ENCODE results near the gene DIS3L2. TPM values are rescaled to one million over a fixed set of nuclear protein-coding genes. Genes with fewer than 3 reads are reported as not detected.
"Not testable (repeated sequence)": the region's sequence is repeated elsewhere in the genome, so short reads cannot be mapped to it uniquely, and the experiment has no call there.

The DIS3L2 gene
- total RNA-seq, 2 donors from 2014 or later, result 21.6 to 30.2 TPM

DNA sequence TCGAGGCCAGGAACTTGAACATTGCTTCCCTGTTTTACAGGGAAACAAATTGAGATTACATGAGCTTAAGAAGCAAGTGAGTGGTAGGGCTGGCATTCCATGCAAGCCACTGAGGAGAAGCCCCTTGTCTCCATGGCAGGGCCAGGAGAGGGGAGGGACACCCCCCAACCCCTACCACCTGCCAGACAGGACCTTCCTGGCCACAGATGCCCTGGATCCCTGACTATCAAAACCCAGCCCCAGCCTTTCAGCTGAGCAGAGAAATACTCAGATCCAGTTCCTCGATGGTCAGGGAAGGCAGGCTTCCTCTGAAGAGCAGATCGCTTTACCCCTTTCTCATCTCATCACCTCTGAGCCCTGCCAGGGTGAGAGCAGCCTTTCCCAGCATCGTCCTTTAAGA is 363.3 kb downstream of the DIS3L2 start:
- Mint-ChIP-seq H3K4me1 (peaks cover 6% of the 10 kb centered on the region), H3K9me3 (no peaks in the 10 kb centered on the region), H3K27me3 (no peaks in the 10 kb centered on the region), H3K4me3 (no peak overlapping the region), H3K27ac (peak overlapping the region; percentile 21), H3K36me3 (ENCODE audit: low read depth) (no peaks in the 10 kb centered on the region)
- ATAC-seq (replicated peaks), result no peak

DNA sequence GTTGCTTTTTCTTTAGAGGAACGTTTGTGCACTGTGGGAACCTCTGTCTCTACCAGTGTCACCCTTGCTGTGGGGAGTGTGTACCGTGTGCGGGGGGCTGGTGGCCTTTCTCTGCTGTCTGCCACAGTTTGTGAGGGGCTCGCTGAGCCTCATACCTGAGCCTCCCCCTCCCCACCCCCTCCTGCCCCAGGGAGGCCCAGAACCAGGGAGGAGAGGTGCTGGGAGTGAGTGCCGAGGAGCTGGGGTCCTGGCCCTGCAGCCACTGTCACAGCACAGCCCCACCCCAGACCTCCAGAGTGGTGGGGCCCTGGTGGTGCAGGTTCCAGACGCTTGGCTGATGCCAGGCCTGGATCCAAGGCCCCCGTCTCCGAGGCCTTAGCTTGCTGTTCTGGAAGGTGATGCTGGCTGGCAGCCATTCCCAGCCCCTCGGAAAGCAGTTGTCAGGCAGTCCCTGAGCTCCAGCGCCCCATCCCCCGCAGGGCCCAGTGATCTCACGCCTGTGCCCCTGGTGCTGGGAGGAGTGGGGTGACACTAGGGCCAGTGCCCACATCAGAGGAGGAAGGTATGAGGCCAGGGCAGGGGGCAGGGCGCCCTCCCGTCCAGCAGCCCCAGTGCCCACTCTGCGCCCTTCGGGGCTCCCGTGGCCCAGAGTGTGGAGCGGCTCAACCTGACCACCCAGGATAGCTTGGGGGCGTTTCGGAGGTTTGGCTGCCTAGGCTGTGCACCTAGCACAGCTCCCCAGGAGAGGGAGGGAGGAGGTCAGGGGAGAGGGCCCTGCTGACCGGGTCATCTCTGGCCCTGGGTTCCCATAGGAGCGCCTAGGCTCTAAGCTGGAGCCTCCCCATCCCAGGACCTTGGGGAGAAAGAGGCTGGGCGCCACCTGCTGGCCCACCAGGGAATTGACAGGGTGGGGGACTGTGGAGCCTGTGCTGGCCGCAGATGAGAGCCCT is 364.1 kb downstream of the DIS3L2 start:
- Mint-ChIP-seq H3K4me3 (no peak overlapping the region), H3K4me1 (peaks cover 6% of the 10 kb centered on the region)

DNA sequence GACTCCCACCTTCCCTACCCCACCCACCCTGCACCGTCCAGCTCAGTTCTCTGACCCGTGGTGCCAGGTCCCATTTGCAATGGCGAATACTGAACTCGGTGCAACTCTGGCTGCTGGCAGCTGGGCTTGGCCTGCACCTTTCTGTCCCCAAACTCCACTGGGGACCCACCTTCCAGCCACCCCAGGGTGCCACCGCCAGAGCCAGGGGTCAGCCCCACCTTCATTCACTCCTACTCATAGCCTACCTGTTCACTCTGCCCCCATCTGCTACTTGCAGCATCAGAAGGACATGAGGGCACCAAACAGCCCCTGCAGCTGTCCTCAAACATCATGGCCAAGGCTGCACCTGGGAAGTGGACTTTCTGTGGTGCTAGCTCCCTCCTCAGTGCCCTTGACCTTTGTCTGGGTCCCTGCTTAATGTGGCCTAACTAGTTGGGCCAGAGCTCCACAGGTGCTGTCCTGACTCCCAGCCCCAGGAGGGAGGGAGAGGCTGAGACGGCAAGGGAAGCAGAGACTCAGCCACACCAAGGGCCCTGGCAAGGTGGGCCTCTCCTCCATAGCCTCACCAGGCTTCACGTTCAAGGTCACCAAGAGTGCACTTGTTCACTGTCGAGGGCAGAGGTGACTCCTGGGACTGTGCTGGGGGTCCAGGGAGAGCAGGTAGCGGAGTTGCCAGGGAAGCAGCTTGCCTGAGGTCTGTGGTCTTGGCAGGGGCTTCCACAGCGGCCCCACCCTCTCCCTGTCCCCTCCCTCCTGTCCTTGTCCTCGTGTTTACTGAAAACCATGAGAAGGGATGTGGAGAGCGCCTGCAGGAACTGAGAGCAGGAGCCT is 365.0 kb downstream of the DIS3L2 start:
- ATAC-seq (replicated peaks), result peak; percentile 6
- H3K27ac Mint-ChIP-seq; H3K9me3 Mint-ChIP-seq; H3K27me3 Mint-ChIP-seq; H3K4me3 Mint-ChIP-seq; H3K4me1 Mint-ChIP-seq; H3K36me3 Mint-ChIP-seq (ENCODE audit: low read depth): not testable (repeated sequence)

More for the DNA sequence above, 364.1 kb downstream of the DIS3L2 start:
- H3K27me3 Mint-ChIP-seq, result no peaks in the 10 kb centered on the region
- no peaks in the 10 kb centered on the region for H3K9me3 Mint-ChIP-seq
- no peaks in the 10 kb centered on the region for H3K36me3 Mint-ChIP-seq (ENCODE audit: low read depth)
- no peak overlapping the region for H3K27ac Mint-ChIP-seq
- ATAC-seq (replicated peaks), result peak; percentile 42

DNA sequence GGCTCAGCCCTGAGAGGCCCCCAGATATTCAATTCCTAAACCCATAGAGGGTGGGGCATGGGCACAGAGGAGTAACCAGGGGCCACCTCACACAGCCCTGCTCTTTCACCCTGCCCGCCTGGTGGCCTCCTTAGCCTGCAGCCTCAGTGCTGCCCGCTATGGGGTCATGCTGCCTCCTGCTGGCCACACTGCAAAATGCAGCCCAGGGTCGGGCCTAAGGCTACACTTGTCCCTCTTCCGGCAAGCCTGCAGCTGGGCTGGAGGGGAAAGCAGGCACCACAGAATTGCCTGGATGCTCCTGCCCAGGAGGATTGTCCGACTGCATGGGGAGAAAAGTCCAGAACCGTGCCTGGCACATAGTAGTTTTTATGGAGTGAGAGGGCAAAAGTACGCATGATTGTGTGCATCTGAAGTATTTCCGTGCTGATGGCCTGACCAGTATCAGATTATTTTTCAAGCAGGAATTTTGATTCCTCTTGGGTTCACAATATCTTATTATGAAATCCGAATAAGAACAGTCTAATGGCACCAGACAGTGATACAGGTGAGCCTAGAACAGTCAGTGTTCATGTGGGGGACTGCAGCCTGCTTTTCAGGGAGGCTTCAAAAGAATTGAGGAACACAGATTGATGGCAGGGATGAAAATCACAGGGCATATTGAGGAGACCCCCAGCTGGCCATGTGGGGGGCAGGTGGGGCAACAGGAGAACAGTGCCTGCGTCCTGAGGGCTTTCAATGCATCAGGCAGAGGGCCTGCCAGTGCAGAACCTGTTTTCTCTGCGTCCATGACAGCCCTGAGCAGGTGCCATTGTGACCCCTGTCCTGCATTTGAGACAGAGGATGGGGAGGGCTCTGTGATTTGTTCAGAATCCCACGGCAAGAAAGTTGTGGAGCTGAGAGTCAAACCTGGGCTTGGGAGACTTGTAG is 365.9 kb downstream of the DIS3L2 start:
- Mint-ChIP-seq H3K9me3 (no peaks in the 10 kb centered on the region), H3K27me3 (no peaks in the 10 kb centered on the region), H3K4me3 (no peak overlapping the region), H3K27ac (no peak overlapping the region), H3K36me3 (ENCODE audit: low read depth) (no peaks in the 10 kb centered on the region), H3K4me1 (peaks cover 4% of the 10 kb centered on the region)
- peak; percentile 85 for ATAC-seq (replicated peaks)

DNA sequence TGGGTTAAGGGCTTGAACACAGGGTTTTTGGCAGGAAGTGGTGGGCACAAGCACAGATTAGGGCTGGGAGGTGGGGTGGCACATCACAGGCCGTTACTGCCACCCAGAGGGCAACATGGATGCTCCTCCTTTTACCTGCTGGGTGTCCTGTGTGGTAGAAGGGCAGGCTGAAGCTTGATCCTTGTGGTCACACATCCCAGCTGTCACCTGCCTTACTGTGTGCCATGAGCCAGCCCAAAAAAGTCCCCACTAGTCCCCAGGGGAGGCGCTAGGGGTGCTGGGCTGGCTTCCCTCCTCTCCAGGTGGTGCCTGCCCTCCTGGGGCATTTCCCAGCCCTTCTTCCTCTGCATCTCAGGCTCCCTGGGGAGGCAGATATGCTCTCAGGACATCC is 366.5 kb downstream of the DIS3L2 start:
- no peaks in the 10 kb centered on the region for H3K9me3 Mint-ChIP-seq
- no peak overlapping the region for H3K4me3 Mint-ChIP-seq
- no peaks in the 10 kb centered on the region for H3K4me1 Mint-ChIP-seq
- no peaks in the 10 kb centered on the region for H3K27me3 Mint-ChIP-seq
- no peak overlapping the region for H3K27ac Mint-ChIP-seq
- no peak for ATAC-seq (replicated peaks)
- H3K36me3 Mint-ChIP-seq (ENCODE audit: low read depth), result no peaks in the 10 kb centered on the region

DNA sequence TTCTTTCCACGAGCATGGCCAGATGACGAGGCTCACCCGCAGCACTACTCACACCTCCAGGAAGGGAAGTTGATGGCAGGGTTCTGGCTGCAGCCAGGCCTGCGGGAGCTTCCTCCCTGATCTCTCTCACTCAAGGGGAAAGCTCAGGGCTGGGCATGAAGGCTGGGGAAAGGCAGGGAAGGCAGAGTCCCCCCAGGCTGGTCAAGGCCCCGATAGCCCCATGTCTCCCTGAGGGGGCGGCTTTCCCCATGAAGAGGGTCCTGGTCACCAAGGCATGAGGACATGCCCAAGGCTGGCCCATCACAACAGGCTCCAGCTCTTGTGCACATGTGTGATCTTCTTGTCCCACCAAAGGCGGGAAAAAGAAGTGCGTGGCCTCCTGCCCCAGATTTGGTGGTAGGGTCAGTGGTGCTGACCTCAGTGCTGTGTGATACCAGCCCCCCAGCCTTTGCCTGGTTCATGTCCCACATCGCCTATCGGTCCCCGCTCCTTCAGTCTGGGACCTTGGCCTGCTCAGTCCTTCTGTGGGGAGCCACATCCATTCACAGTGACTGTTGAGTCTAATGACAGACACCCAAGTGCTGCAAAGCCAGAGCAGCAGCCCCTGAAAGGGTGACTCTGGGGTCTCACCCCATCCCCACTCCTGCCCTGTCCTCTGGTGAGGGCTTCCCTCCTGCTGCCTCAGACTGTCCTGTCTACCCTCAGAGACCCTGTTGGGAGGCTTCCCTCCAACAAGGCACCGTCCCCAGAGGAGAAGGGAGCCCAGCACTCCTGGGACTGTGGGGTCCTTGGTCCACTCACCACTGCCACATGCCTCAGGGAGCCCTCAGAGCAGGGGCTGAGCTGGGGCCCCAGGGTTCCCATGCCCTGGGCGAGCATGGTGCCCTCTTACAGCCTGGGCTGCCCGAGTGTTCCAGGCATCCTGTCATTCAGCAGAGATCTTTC is 367.3 kb downstream of the DIS3L2 start:
- no peaks in the 10 kb centered on the region for H3K27me3 Mint-ChIP-seq
- no peak for ATAC-seq (replicated peaks)
- no peaks in the 10 kb centered on the region for H3K4me1 Mint-ChIP-seq
- H3K36me3 Mint-ChIP-seq (ENCODE audit: low read depth), result no peaks in the 10 kb centered on the region
- no peak overlapping the region for H3K27ac Mint-ChIP-seq
- H3K9me3 Mint-ChIP-seq, result no peaks in the 10 kb centered on the region
- no peak overlapping the region for H3K4me3 Mint-ChIP-seq

DNA sequence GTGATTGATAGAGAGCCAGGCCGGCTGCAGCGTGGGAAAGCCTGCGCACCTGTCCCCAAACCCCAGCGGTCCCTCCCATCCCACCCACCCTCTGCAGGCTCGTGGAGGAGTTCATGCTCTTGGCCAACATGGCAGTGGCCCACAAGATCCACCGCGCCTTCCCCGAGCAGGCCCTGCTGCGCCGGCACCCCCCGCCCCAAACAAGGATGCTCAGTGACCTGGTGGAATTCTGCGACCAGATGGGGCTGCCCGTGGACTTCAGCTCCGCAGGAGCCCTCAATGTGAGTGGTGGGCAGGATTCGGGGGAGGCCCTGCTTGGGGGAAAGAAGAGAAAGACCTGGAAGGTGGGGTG is 368.2 kb downstream of the DIS3L2 start:
- no peak for ATAC-seq (replicated peaks)
- no peaks in the 10 kb centered on the region for H3K9me3 Mint-ChIP-seq
- H3K27me3 Mint-ChIP-seq, result no peaks in the 10 kb centered on the region
- H3K27ac Mint-ChIP-seq, result no peak overlapping the region
- H3K4me3 Mint-ChIP-seq, result no peak overlapping the region
- H3K36me3 Mint-ChIP-seq (ENCODE audit: low read depth), result no peaks in the 10 kb centered on the region
- H3K4me1 Mint-ChIP-seq, result no peaks in the 10 kb centered on the region

DNA sequence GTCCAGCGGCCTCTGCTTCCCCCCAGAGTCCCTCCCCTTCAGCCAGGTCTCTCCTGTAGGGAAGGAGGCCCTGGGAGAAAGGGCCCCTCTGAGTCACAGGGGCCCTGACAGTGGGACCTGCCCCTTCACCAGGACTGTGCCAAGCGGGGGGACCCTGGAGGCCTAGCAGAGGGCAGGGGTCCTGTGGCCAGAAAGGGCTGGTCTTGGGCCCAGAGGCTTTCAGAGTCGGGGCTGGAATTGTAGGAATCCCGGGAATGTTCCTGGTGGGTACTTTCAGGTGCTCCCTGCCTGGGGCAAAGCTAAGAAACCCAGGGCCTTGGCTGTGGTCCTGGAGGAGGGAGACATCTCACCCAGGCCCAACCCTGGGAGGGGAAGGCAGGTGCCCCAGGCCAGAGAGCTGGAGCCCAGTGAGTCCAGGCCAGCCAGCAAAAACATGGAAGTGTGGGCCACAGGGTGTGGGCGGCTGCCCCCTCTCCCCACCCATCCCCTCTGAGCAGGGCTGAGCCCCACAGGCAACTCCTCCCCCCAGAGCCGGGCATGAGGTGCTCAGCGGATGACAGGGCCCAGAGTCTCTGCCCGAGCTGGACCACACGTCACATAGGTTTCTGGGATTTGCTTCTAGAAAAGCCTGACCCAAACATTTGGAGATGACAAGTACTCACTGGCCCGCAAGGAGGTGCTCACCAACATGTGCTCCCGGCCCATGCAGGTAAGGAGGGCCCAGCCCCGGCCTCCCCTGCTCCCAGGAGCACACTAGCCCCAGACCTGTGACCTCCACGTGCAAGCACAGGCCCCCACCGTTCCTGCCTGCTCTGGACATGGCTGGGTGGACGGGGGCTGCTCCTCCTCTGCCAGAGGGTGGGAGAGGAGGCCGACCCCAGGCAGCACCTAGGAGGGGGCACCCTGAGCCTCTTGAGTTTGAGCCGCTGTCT is 368.8 kb downstream of the DIS3L2 start:
- Mint-ChIP-seq H3K27me3 (no peaks in the 10 kb centered on the region), H3K36me3 (ENCODE audit: low read depth) (no peaks in the 10 kb centered on the region), H3K4me3 (no peak overlapping the region), H3K27ac (no peak overlapping the region), H3K9me3 (no peaks in the 10 kb centered on the region), H3K4me1 (no peaks in the 10 kb centered on the region)
- ATAC-seq (replicated peaks), result no peak

DNA sequence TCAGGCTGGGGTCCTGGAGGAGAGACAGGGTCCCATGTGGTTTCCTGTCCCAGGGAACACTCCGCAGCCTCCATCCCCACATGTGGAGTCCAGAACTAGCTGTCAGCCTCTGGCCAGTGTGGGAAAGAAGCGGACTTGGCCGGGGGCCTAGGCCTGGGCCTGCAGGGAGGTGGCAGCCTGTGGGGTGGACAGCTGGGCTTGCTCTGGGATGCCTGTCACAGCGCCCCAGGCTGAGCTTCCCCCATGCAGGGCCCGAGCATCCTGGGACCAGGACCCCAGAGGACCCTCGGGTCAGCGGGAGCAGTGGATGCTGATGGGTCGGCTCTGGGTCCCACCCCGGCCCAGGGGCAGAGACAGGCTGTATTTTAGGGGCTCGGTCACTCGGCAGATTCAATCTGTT is 369.5 kb downstream of the DIS3L2 start:
- not testable (repeated sequence) for H3K27me3 Mint-ChIP-seq; H3K9me3 Mint-ChIP-seq; H3K4me3 Mint-ChIP-seq; H3K27ac Mint-ChIP-seq; ATAC-seq (replicated peaks); H3K36me3 Mint-ChIP-seq (ENCODE audit: low read depth); H3K4me1 Mint-ChIP-seq

DNA sequence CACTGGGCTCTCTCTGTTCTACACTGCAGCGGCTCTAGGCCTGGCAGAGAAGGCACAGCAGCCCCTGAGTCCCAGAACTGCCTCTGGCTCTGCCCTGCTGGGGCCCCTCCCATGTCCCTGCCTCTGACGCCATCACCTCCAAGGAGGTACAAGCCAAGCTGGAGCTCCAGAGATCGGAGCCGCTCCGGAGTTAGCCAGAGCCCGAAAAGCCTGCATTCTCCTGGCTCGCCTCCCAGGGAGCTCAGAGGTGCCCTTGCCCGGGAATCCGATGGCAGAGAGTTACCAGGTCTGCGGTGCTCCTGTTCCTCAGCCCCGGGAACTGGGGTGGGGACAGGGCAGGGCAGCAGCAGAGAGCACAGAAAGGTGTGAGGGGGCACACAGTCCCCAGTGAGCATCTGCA is 370.1 kb downstream of the DIS3L2 start:
- H3K27ac Mint-ChIP-seq; H3K4me3 Mint-ChIP-seq; ATAC-seq (replicated peaks); H3K27me3 Mint-ChIP-seq; H3K9me3 Mint-ChIP-seq; H3K4me1 Mint-ChIP-seq; H3K36me3 Mint-ChIP-seq (ENCODE audit: low read depth): not testable (repeated sequence)

DNA sequence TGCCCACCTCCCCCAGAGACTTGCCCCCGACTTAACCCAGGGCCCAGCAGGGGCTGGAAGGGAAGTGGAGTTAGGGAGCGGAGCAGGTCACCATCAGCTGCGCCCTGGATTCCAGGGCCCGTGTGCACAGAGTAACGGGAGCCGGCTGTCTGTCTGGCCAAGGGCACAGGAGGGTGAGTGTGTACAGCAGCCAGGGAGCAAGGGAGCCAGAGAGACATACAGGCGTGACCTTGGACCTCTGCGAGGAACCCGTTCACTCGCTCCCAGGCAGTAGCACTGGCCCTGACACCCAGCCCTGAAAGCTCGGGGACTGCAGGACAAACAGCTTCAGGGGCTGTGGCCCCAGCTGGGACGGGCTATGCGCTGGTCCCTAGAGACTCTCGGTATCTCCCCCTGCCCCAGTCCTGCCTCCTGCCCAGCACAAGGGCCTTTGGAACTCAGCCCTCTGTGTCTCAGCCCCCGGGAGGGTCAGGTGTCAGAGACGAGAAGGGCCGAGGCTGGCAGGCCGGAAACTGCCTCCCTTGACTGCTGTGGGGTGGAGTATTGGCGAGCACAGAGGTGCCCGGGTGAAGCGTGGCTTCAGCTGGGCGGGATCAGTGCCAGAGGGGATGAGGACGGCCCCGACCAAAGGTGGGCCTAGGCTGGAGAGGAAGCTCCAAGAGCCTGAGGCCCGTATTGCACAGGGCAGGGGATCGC is 370.9 kb downstream of the DIS3L2 start:
- not testable (repeated sequence) for H3K4me1 Mint-ChIP-seq; H3K27me3 Mint-ChIP-seq; H3K27ac Mint-ChIP-seq; H3K4me3 Mint-ChIP-seq; H3K36me3 Mint-ChIP-seq (ENCODE audit: low read depth); H3K9me3 Mint-ChIP-seq; ATAC-seq (replicated peaks)

DNA sequence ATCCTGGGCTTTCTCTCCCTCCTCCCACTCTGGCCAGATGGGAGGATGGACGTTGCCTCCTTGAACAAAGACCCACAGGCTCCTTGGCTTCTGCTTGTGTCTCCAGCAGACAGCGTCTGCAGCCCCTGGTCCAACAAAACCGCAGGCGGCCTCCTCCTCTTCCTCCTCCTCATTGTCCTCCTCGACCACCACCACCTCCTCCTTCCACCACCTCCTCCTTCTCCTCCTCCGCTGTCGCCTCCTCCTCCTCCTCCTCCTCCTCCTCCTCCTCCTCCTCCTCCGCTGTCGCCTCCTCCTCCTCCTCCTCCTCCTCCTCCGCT is 371.4 kb downstream of the DIS3L2 start:
- H3K4me3 Mint-ChIP-seq, result no peak overlapping the region
- H3K27me3 Mint-ChIP-seq, result no peaks in the 10 kb centered on the region
- H3K4me1 Mint-ChIP-seq, result no peaks in the 10 kb centered on the region
- H3K27ac Mint-ChIP-seq, result no peak overlapping the region
- ATAC-seq (replicated peaks), result no peak
- no peaks in the 10 kb centered on the region for H3K36me3 Mint-ChIP-seq (ENCODE audit: low read depth)
- no peaks in the 10 kb centered on the region for H3K9me3 Mint-ChIP-seq
